Activated naive CD4-positive, alpha-beta T cell treated with anti-CD3 and anti-CD28 coated beads, Interleukin-2, amount 50 U/mL, for 24 hours (primary cell): ENCODE data around the gene MTMR8.
A peak's percentile ranks its signal among the peaks of the same experiment; 100 is the strongest.
"Not testable (repeated sequence)": the region's sequence is repeated elsewhere in the genome, so short reads cannot be mapped to it uniquely, and the experiment has no call there.

ENCODE experiments used
- H3K27ac Mint-ChIP-seq: one replicate; pipeline ENCODE4 v1.8.0; 2021; ENCODE audit warnings: mild to moderate bottlenecking, mixed read lengths
- H3K27me3 Mint-ChIP-seq: one replicate; pipeline ENCODE4 v1.8.0; 2021; ENCODE audit warnings: mixed read lengths
- H3K36me3 Mint-ChIP-seq: one replicate; pipeline ENCODE4 v1.8.0; 2021; ENCODE audit warnings: mixed read lengths
- H3K4me1 Mint-ChIP-seq: one replicate; pipeline ENCODE4 v1.8.0; 2021; ENCODE audit warnings: mixed read lengths
- H3K4me3 Mint-ChIP-seq: one replicate; pipeline ENCODE4 v1.8.0; 2021; ENCODE audit warnings: mild to moderate bottlenecking, mixed read lengths
- H3K9me3 Mint-ChIP-seq: one replicate; pipeline ENCODE4 v1.8.0; 2021; ENCODE audit warnings: mixed read lengths

Gene MTMR8

GRCh38 chrX:64394874-64395567, at the start of gene MTMR8:
TSS of gene MTMR8 (minus strand) at chrX:64395452. CDS start at chrX:64395363, 89 bp downstream.
- no peaks in the 10 kb centered on the region for H3K9me3 Mint-ChIP-seq
- peaks cover 1% of the 10 kb centered on the region for H3K36me3 Mint-ChIP-seq
- H3K27ac Mint-ChIP-seq: peak within 1 kb of the TSS; percentile 94
- no peaks in the 10 kb centered on the region for H3K27me3 Mint-ChIP-seq
- peaks cover 54% of the 10 kb centered on the region for H3K4me1 Mint-ChIP-seq
- H3K4me3 Mint-ChIP-seq: peak within 1 kb of the TSS; percentile 96

GRCh38 chrX:64439551-64439950, 44.3 kb upstream of the MTMR8 start:
- Mint-ChIP-seq H3K27me3 (no peaks in the 10 kb centered on the region), H3K36me3 (no peaks in the 10 kb centered on the region), H3K4me3 (no peak overlapping the region), H3K27ac (no peak overlapping the region), H3K9me3 (peaks cover 6% of the 10 kb centered on the region), H3K4me1 (no peaks in the 10 kb centered on the region)

GRCh38 chrX:64437665-64438064, 42.4 kb upstream of the MTMR8 start:
- Mint-ChIP-seq H3K4me3 (no peak overlapping the region), H3K9me3 (peaks cover 4% of the 10 kb centered on the region), H3K36me3 (no peaks in the 10 kb centered on the region), H3K27me3 (no peaks in the 10 kb centered on the region), H3K27ac (no peak overlapping the region), H3K4me1 (no peaks in the 10 kb centered on the region)

- Mint-ChIP-seq H3K27ac (no peak overlapping the region), H3K4me3 (no peak overlapping the region), H3K4me1 (no peaks in the 10 kb centered on the region), H3K9me3 (no peaks in the 10 kb centered on the region), H3K36me3 (no peaks in the 10 kb centered on the region), H3K27me3 (no peaks in the 10 kb centered on the region)
Measured at GRCh38 chrX:64437218-64437617, 42.0 kb upstream of the MTMR8 start.

- Mint-ChIP-seq H3K36me3 (no peaks in the 10 kb centered on the region), H3K4me1 (no peaks in the 10 kb centered on the region), H3K9me3 (no peaks in the 10 kb centered on the region), H3K27ac (no peak overlapping the region), H3K27me3 (no peaks in the 10 kb centered on the region), H3K4me3 (no peak overlapping the region)
Measured at GRCh38 chrX:64428371-64428770, 33.1 kb upstream of the MTMR8 start.

DNA sequence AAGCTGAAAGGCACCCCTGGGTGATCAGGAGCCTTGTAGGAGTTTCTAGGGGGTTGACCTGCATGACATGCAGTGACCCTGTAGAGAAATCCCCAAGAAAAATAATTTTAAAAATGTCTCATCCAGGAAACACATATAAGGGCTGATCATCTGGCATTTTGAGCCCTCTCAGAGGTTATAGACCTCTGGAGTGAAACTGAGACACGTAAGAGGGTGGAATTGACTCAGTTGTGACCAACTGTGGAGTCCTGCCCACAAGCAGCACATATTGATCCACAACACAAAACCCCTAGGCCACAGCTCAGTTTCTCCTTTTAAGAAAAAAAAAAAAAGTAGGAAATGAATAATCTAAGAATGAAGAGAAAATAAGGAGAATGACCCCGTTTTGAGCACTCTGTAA, 32.5 kb upstream of the MTMR8 start:
- no peaks in the 10 kb centered on the region for H3K36me3 Mint-ChIP-seq
- H3K4me1 Mint-ChIP-seq: no peaks in the 10 kb centered on the region
- no peaks in the 10 kb centered on the region for H3K27me3 Mint-ChIP-seq
- H3K27ac Mint-ChIP-seq: no peak overlapping the region
- no peak overlapping the region for H3K4me3 Mint-ChIP-seq
- H3K9me3 Mint-ChIP-seq: no peaks in the 10 kb centered on the region

GRCh38 chrX:64427281-64427680, 32.0 kb upstream of the MTMR8 start:
- Mint-ChIP-seq H3K9me3 (no peaks in the 10 kb centered on the region), H3K27ac (no peak overlapping the region), H3K27me3 (no peaks in the 10 kb centered on the region), H3K36me3 (no peaks in the 10 kb centered on the region), H3K4me3 (no peak overlapping the region), H3K4me1 (no peaks in the 10 kb centered on the region)

GRCh38 chrX:64409730-64410129, 14.5 kb upstream of the MTMR8 start:
- H3K27me3 Mint-ChIP-seq, H3K4me3 Mint-ChIP-seq, H3K36me3 Mint-ChIP-seq, H3K27ac Mint-ChIP-seq, H3K9me3 Mint-ChIP-seq, H3K4me1 Mint-ChIP-seq: not testable (repeated sequence)

GRCh38 chrX:64398088-64398487, 2.8 kb upstream of the MTMR8 start:
- Mint-ChIP-seq H3K27me3 (no peaks in the 10 kb centered on the region), H3K4me3 (no peak overlapping the region), H3K9me3 (no peaks in the 10 kb centered on the region), H3K27ac (no peak overlapping the region), H3K36me3 (peaks cover 1% of the 10 kb centered on the region), H3K4me1 (peaks cover 33% of the 10 kb centered on the region)

GRCh38 chrX:64395568-64395929, 297 bp upstream of the MTMR8 start:
- Mint-ChIP-seq H3K4me1 (peaks cover 54% of the 10 kb centered on the region), H3K4me3 (peak overlapping the region; percentile 96), H3K27me3 (no peaks in the 10 kb centered on the region), H3K9me3 (no peaks in the 10 kb centered on the region), H3K36me3 (peaks cover 1% of the 10 kb centered on the region), H3K27ac (peak overlapping the region; percentile 94)

DNA sequence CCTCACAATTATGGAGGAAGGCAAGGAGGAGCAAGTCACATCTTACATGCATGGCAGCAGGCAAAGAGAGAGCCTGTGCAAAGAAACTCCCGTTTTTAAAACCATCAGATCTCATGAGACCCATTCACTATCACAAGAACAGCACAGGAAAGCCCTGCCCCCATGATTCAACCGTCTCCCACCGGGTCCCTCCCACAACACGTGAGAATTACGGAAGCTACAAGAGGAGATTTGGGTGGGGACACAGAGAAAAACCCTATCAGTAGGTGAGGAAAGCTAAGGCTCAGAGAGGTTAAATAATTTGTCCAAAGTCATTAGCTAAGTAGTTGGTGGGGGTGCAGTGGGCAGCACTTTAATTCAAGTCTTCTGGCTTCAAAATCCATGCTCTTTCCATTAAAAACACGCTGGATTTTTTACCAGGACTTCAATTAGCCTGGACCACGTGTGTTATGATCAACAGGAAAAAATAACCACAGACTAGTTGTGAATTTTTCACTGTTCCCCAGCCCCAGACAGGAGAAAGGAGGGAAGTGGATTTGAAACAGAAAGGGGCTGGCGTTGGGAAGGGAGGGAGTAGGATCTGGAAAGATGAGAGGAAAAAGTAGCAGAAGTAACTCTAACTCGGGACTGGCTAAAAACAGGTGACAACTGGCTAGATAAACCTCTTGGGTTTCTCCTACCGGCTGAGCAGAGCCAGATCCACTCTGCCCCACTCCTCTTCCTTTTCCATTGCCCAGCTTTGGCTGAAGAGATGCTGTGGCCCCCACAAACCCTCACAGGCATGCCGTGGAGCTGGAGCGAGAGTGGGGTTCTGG, 986 bp downstream of the MTMR8 start:
- Mint-ChIP-seq H3K27ac (peak overlapping the region; percentile 94), H3K4me1 (peaks cover 54% of the 10 kb centered on the region)

DNA sequence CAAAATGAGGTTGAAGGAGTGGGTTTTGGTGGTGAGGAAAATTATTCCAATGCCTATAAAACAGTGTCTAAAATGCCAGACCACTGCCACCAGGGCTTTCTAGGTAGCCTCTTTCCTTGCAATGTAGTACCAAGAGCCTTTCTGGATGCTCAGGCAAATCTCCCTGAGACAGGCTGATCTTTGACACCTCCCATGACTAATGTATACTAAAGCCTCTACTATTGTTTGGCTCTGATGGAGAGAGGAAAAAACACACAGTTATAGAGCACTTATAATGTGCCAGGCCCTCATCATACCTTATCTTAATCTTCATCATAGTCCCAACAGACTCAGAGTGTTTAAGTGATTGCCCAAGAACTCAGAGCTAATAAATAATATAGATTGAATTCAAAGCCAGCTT, 5.8 kb downstream of the MTMR8 start:
- H3K4me1 Mint-ChIP-seq: peaks cover 35% of the 10 kb centered on the region
- H3K27me3 Mint-ChIP-seq: no peaks in the 10 kb centered on the region
- H3K4me3 Mint-ChIP-seq: no peak overlapping the region
- H3K9me3 Mint-ChIP-seq: no peaks in the 10 kb centered on the region
- H3K36me3 Mint-ChIP-seq: peaks cover 17% of the 10 kb centered on the region
- H3K27ac Mint-ChIP-seq: no peak overlapping the region

More for the DNA sequence above, 986 bp downstream of the MTMR8 start:
- peak overlapping the region; percentile 96 for H3K4me3 Mint-ChIP-seq
- no peaks in the 10 kb centered on the region for H3K9me3 Mint-ChIP-seq
- H3K27me3 Mint-ChIP-seq: no peaks in the 10 kb centered on the region
- peaks cover 1% of the 10 kb centered on the region for H3K36me3 Mint-ChIP-seq

- H3K36me3 Mint-ChIP-seq: peaks cover 34% of the 10 kb centered on the region
- not testable (repeated sequence) for H3K4me1 Mint-ChIP-seq, H3K27me3 Mint-ChIP-seq, H3K27ac Mint-ChIP-seq, H3K9me3 Mint-ChIP-seq, H3K4me3 Mint-ChIP-seq
Measured at GRCh38 chrX:64380789-64381188, 14.5 kb downstream of the MTMR8 start.

DNA sequence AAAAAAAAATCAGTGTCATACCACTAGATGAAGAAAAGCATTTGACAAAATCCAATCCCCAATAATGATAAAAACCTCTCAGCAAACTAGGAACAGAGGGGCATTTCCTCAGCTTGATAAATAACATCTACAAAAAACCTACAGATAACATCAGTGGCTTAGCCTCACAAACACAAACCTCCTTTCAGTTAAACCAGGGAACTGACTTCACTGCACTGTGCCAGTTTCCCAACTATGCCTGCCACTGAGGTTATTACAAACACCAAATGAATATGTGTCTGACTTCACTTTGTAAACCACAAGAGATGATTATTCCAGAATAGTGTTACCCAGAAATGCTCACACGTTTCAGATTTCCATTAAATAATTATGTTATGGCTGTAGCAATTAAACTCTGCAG, 15.3 kb downstream of the MTMR8 start:
- H3K27ac Mint-ChIP-seq: no peak overlapping the region
- no peak overlapping the region for H3K4me3 Mint-ChIP-seq
- H3K36me3 Mint-ChIP-seq: peaks cover 29% of the 10 kb centered on the region
- no peaks in the 10 kb centered on the region for H3K4me1 Mint-ChIP-seq
- H3K9me3 Mint-ChIP-seq: no peaks in the 10 kb centered on the region
- H3K27me3 Mint-ChIP-seq: no peaks in the 10 kb centered on the region

GRCh38 chrX:64377753-64378152, 17.5 kb downstream of the MTMR8 start:
- Mint-ChIP-seq H3K27ac (no peak overlapping the region), H3K4me3 (no peak overlapping the region), H3K27me3 (no peaks in the 10 kb centered on the region)

DNA sequence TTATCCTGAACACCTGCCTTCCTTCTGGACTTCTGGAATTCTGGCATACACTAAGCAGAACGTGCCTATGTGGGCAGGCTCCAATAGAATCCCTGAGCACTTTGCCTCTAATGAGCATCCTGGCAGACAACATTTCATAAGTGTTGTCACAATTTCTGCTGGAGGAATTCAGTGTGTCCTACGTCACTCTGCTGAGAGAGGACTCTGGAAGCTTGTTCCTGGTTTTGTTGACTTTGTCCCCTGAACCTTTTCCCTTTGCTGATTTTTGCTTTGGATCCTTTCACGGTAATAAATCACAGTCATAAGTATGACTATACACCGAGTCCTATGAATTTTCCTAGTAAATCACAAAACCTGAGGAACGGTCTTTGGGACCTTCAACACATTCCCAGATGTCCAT, 43.2 kb downstream of the MTMR8 start:
- no peaks in the 10 kb centered on the region for H3K27me3 Mint-ChIP-seq
- no peaks in the 10 kb centered on the region for H3K4me1 Mint-ChIP-seq
- H3K36me3 Mint-ChIP-seq: peaks cover 26% of the 10 kb centered on the region
- no peaks in the 10 kb centered on the region for H3K9me3 Mint-ChIP-seq
- H3K4me3 Mint-ChIP-seq: no peak overlapping the region
- H3K27ac Mint-ChIP-seq: no peak overlapping the region

More at GRCh38 chrX:64377753-64378152, 17.5 kb downstream of the MTMR8 start:
- Mint-ChIP-seq H3K4me1 (no peaks in the 10 kb centered on the region), H3K9me3 (no peaks in the 10 kb centered on the region), H3K36me3 (peaks cover 25% of the 10 kb centered on the region)
